Dendritic cell treated with granulocyte-macrophage colony-stimulating factor and Interleukin-4, amounts not matched to agents 40 ng/mL and 50 ng/mL, for 4 days (primary cell): ENCODE results near the gene DST.

ENCODE experiments used
- H3K27ac Mint-ChIP-seq: one replicate; pipeline ENCODE4 v1.8.0; 2022; ENCODE audit warnings: mild to moderate bottlenecking, mixed read lengths
- H3K27me3 Mint-ChIP-seq: one replicate; pipeline ENCODE4 v1.8.0; 2022; ENCODE audit warnings: mild to moderate bottlenecking, mixed read lengths
- H3K36me3 Mint-ChIP-seq: one replicate; pipeline ENCODE4 v1.8.0; 2022; ENCODE audit warnings: low read depth, mixed read lengths
- H3K4me1 Mint-ChIP-seq: one replicate; pipeline ENCODE4 v1.8.0; 2022; ENCODE audit warnings: low read depth, mixed read lengths
- H3K4me3 Mint-ChIP-seq: one replicate; pipeline ENCODE4 v1.8.0; 2022; ENCODE audit warnings: mild to moderate bottlenecking, moderate library complexity, mixed read lengths
- H3K9me3 Mint-ChIP-seq: one replicate; pipeline ENCODE4 v1.8.0; 2022; ENCODE audit warnings: mixed read lengths
- intact Hi-C: fragments of 100-400 bp; cut with micrococcal nuclease; formaldehyde crosslinking; loops from one replicate; pipeline ENCODE4 v1.15.0; 2022

Gene DST

DNA sequence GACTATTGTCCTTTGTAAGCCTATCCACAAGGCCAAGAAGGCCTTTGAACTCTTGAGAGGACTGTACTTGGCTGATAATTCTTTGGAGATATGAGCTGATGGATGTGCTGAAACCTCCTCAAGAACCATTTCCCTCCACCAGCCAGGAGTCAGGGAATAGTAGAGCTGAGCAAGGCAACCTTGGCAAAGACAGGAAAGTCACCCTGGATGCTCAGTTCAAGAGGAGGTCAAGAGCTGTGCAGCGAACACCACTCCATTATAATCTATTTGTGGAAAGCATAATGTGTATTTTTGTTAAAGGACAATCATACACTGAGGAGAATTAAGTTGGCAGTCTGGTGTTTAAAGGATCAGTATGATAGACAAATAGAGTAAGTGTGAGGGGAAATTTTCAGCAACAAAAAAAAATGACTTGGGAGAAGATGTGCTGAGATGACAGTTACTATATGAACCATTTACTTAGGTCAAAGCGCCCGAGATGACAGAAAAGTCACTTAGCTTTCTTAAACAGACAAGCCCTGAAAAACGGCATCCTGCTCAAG, 218.1 kb downstream of the DST start:
- Mint-ChIP-seq H3K9me3 (no peaks in the 10 kb centered on the region), H3K36me3 (no peaks in the 10 kb centered on the region), H3K4me1 (no peaks in the 10 kb centered on the region), H3K4me3 (no peak overlapping the region), H3K27me3 (peaks cover 4% of the 10 kb centered on the region), H3K27ac (no peak overlapping the region)
- intact Hi-C loops, result no loop called here

DNA sequence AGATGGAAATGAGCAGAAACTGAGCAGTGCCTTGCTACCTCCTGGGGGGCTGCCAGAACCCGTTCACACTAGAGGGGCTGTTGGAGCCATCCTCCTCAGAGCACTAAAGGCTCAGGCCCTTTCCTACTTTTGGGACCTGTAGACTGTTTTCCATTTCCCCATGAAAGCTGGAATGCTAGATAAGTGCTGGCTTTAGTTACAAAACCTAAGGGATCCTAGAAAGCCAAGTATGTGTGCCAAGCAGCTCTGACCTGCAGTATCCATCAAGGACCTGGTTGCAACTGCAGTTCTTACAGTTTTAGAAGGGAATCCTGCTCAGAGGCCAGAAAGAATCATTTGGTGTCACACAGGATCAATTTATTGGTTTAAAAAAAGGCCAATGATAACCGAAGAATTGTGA, 218.6 kb downstream of the DST start:
- no peak overlapping the region for H3K27ac Mint-ChIP-seq
- no peaks in the 10 kb centered on the region for H3K36me3 Mint-ChIP-seq
- no peaks in the 10 kb centered on the region for H3K4me1 Mint-ChIP-seq
- H3K9me3 Mint-ChIP-seq, result no peaks in the 10 kb centered on the region
- no peak overlapping the region for H3K4me3 Mint-ChIP-seq
- intact Hi-C loops, result no loop called here
- H3K27me3 Mint-ChIP-seq, result peaks cover 4% of the 10 kb centered on the region

DNA sequence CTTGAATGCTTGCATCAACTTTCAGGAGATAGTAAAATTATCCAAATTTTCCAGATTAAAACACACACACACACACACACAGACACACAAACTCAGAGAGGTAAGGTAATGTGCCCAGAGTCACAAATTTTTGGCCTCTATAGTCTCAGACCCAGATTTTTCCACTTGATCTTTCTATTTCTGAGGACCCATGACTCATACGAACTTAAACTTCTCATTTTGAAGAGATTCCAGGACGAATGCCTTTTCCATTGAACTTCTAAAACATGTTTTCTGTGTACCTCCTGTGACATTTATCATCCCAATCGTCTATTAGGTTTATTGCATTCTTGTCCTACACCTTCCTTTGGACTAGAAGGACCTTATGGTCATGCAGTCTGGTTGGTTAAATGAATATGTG, 222.4 kb downstream of the DST start:
- H3K36me3 Mint-ChIP-seq, result no peaks in the 10 kb centered on the region
- H3K27ac Mint-ChIP-seq, result no peak overlapping the region
- H3K4me3 Mint-ChIP-seq, result no peak overlapping the region
- peaks cover 1% of the 10 kb centered on the region for H3K27me3 Mint-ChIP-seq
- H3K9me3 Mint-ChIP-seq, result no peaks in the 10 kb centered on the region
- no peaks in the 10 kb centered on the region for H3K4me1 Mint-ChIP-seq
- intact Hi-C loops, result no loop called here

DNA sequence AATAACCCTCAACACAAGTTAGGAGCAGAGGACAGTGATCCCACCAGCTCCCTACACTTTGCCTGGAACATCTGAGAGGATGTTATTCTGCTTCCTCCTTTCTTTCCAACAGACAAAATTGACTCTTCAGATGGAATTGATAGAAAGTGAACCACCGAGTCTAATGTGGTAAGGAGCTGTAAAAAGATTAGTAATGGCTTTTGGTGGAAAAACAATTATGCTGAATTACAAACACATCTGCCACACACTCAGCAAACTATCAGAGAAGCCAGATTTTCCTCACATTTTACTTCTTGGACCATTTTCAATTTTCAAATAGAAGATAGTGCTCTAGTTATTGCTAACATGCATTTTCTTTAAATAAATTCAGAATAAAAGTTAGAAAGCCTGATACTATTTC, 223.5 kb downstream of the DST start:
- intact Hi-C loops, result no loop called here
- H3K4me3 Mint-ChIP-seq, result no peak overlapping the region
- H3K9me3 Mint-ChIP-seq, result no peaks in the 10 kb centered on the region
- no peak overlapping the region for H3K27ac Mint-ChIP-seq
- H3K36me3 Mint-ChIP-seq, result no peaks in the 10 kb centered on the region
- peaks cover 1% of the 10 kb centered on the region for H3K27me3 Mint-ChIP-seq
- no peaks in the 10 kb centered on the region for H3K4me1 Mint-ChIP-seq

DNA sequence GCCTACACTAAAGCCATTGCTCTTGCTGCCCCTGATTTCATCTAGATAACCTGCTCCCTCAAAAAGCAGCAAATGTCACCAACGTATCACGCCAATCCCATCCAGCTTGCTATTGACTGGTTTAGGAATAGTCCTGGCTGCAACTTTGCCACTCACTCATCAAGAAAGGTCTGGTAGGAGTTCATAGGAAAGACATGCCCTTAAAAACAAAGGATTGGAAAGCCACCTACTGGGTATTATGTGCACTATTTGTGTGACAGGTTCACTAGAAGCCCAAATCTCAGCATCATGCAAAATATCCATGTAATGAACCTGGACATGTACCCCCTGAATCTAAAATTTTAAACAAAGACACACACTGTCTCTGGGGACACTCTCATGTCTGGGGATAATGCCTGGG, 224.9 kb downstream of the DST start:
- no peaks in the 10 kb centered on the region for H3K9me3 Mint-ChIP-seq
- no peak overlapping the region for H3K4me3 Mint-ChIP-seq
- intact Hi-C loops, result no loop called here
- no peak overlapping the region for H3K27ac Mint-ChIP-seq
- no peaks in the 10 kb centered on the region for H3K4me1 Mint-ChIP-seq
- peaks cover 1% of the 10 kb centered on the region for H3K27me3 Mint-ChIP-seq
- H3K36me3 Mint-ChIP-seq, result no peaks in the 10 kb centered on the region

DNA sequence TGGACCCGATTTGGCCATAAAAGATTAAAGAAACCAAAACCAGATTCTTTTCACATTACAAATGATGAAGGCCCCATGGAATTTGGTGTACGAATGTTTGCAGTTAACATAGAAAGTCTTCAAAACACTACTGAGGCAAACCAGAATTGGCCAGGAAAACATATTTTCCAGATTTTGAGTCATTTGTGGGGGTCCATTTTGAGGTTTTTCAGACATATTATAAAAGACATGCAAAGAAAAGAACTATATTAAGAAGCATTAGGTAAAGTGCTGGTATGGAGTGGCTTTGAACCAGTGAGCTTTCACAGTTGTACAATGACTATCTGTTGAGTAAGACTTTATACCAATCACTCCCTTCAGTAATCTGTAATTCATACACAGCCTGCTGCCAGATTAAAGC, 226.4 kb downstream of the DST start:
- Mint-ChIP-seq H3K4me3 (no peak overlapping the region), H3K9me3 (no peaks in the 10 kb centered on the region), H3K36me3 (no peaks in the 10 kb centered on the region), H3K27ac (no peak overlapping the region), H3K4me1 (no peaks in the 10 kb centered on the region), H3K27me3 (no peaks in the 10 kb centered on the region)
- intact Hi-C loops, result no loop called here

DNA sequence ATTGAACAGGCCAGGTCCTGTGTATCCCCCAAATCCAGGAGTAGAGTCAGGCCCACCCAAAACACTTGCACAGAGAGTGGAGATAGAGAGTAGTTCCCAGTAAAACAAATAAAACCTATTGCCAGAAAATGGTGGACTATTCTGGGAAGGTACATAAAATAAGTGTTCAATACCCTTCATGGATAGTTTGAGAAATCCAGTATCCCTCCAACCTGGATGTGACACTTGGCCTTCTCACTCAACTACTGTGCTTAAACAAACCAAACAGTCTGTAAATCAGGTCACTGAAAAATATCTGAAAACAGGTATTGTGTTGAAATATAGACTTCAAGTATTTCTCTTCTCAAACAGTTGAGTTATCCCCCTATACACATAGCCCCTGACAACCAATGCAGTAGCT, 233.7 kb downstream of the DST start:
- intact Hi-C loops, result no loop called here
- H3K27ac Mint-ChIP-seq, result no peak overlapping the region
- no peaks in the 10 kb centered on the region for H3K9me3 Mint-ChIP-seq
- H3K27me3 Mint-ChIP-seq, result no peaks in the 10 kb centered on the region
- H3K4me1 Mint-ChIP-seq, result no peaks in the 10 kb centered on the region
- no peaks in the 10 kb centered on the region for H3K36me3 Mint-ChIP-seq
- H3K4me3 Mint-ChIP-seq, result no peak overlapping the region
